HepG2 (cell line): Measurements from ENCODE around the gene ITGB5. TPM values are rescaled to one million over a fixed set of nuclear protein-coding genes. Genes with fewer than 3 reads are reported as not detected.

Source experiments
- ATF6 ChIP-seq: sonication (generic); formaldehyde crosslinking; conservative IDR thresholded peaks from 2 replicates; pipeline ENCODE4 v1.4.0; 2020; ENCODE audit warnings: missing genetic modification reagents
- ELF1 ChIP-seq: sonication (generic); formaldehyde crosslinking; IDR thresholded peaks from 2 replicates; pipeline ENCODE4 v1.4.0; 2020; ENCODE audit warnings: missing genetic modification reagents
- FOXA1 ChIP-seq, 2 experiments: fragments of 450-650 bp in 1 of 2; sonication (generic) in 1 of 2; formaldehyde crosslinking in 1 of 2; IDR thresholded peaks; 2 replicates each; pipeline versions ENCODE4 v1.4.0 to v1.6.1; 2016 to 2020; ENCODE audit warnings: missing genetic modification reagents in 1 of 2
- FOXM1 ChIP-seq: sonication (generic); formaldehyde crosslinking; IDR thresholded peaks from 2 replicates; pipeline ENCODE4 v1.5.0; 2020; ENCODE audit warnings: missing genetic modification reagents
- GATAD2A ChIP-seq: IDR thresholded peaks from 2 replicates; pipeline ENCODE4 v1.6.1; 2016
- GZF1 ChIP-seq: sonication (generic); formaldehyde crosslinking; IDR thresholded peaks from 2 replicates; pipeline ENCODE4 v1.5.1; 2020; ENCODE audit warnings: mild to moderate bottlenecking, missing genetic modification reagents
- HNRNPUL1 ChIP-seq: fragments of 200-400 bp; formaldehyde crosslinking; IDR thresholded peaks from 2 replicates; pipeline ENCODE4 v1.6.1; 2017; ENCODE audit warnings: low read depth, mild to moderate bottlenecking, low read length, moderate library complexity
- HOXA3 ChIP-seq: sonication (generic); formaldehyde crosslinking; IDR thresholded peaks from 2 replicates; pipeline ENCODE4 v1.5.0; 2020; ENCODE audit warnings: missing genetic modification reagents
- KMT2B ChIP-seq: IDR thresholded peaks from 2 replicates; pipeline ENCODE4 v1.6.1; 2016; ENCODE audit warnings: missing genetic modification reagents, missing compliant biosample characterization
- NBN ChIP-seq: fragments of 450-650 bp; conservative IDR thresholded peaks from 2 replicates; pipeline ENCODE4 v1.6.1; 2017
- NCOA2 ChIP-seq: sonication (generic); formaldehyde crosslinking; IDR thresholded peaks from 2 replicates; pipeline ENCODE4 v1.8.0; 2022; ENCODE audit warnings: inconsistent platforms
- PHF5A ChIP-seq: IDR thresholded peaks from one replicate; pipeline ENCODE4 v1.6.1; 2018; ENCODE audit warnings: low read depth, missing genetic modification reagents; ENCODE audit not compliant: unreplicated experiment
- POLR2AphosphoS5 ChIP-seq: IDR thresholded peaks from 2 replicates; pipeline ENCODE4 v1.6.1; 2012; ENCODE audit warnings: low read depth, low read length
- PPARG ChIP-seq: conservative IDR thresholded peaks from 2 replicates; pipeline ENCODE4 v1.6.1; 2016; ENCODE audit warnings: missing biosample characterization, missing genetic modification reagents
- RAD21 ChIP-seq: fragments of 450-650 bp; formaldehyde crosslinking; IDR thresholded peaks from 2 replicates; pipeline ENCODE4 v1.5.0; 2020; ENCODE audit warnings: mild to moderate bottlenecking
- RBAK ChIP-seq: sonication (generic); formaldehyde crosslinking; IDR thresholded peaks from 2 replicates; pipeline ENCODE4 v1.5.1; 2020; ENCODE audit warnings: mild to moderate bottlenecking, missing genetic modification reagents
- RCOR2 ChIP-seq: IDR thresholded peaks from 2 replicates; pipeline ENCODE4 v1.6.1; 2016; ENCODE audit warnings: missing biosample characterization, missing genetic modification reagents
- REPIN1 ChIP-seq: sonication (generic); formaldehyde crosslinking; IDR thresholded peaks from 2 replicates; pipeline ENCODE4 v1.8.0; 2022; ENCODE audit warnings: missing genetic modification reagents, low read depth, mild to moderate bottlenecking, borderline replicate concordance
- RXRA ChIP-seq: sonication (generic); formaldehyde crosslinking; IDR thresholded peaks from 2 replicates; pipeline ENCODE4 v1.5.1; 2020; ENCODE audit warnings: missing genetic modification reagents
- SNAI1 ChIP-seq: sonication (generic); formaldehyde crosslinking; IDR thresholded peaks from 2 replicates; pipeline ENCODE4 v1.5.0; 2020; ENCODE audit warnings: mild to moderate bottlenecking, missing genetic modification reagents, borderline replicate concordance
- SOX13 ChIP-seq, 3 experiments: fragments of 450-650 bp in 1 of 3; sonication (generic) in 1 of 3; formaldehyde crosslinking in 1 of 3; IDR thresholded peaks in 2 of 3; conservative IDR thresholded peaks in 1 of 3; 2 replicates each; pipeline versions ENCODE4 v1.5.0 to v1.6.1; 2016 to 2020; ENCODE audit warnings: antibody characterized with exemption in 1 of 3, mild to moderate bottlenecking in 1 of 3, missing compliant biosample characterization in 1 of 3, missing genetic modification reagents in 1 of 3, moderate library complexity in 1 of 3
- TARDBP ChIP-seq: sonication (generic); formaldehyde crosslinking; IDR thresholded peaks from 2 replicates; pipeline ENCODE4 v1.8.0; 2022; ENCODE audit warnings: mild to moderate bottlenecking, missing genetic modification reagents
- TGIF2 ChIP-seq: IDR thresholded peaks from 2 replicates; pipeline ENCODE4 v1.6.1; 2016; ENCODE audit warnings: control low read depth, missing compliant biosample characterization
- ZGPAT ChIP-seq: IDR thresholded peaks from 2 replicates; pipeline ENCODE4 v1.6.1; 2016; ENCODE audit warnings: mild to moderate bottlenecking
- ZNF3 ChIP-seq: IDR thresholded peaks from 2 replicates; pipeline ENCODE4 v1.7.0; 2017; ENCODE audit warnings: inconsistent platforms
- ZNF331 ChIP-seq: sonication (generic); formaldehyde crosslinking; IDR thresholded peaks from 2 replicates; pipeline ENCODE4 v1.4.0; 2020; ENCODE audit warnings: missing genetic modification reagents
- ZNF354B ChIP-seq: sonication (generic); formaldehyde crosslinking; IDR thresholded peaks from 2 replicates; pipeline ENCODE4 v1.8.0; 2022; ENCODE audit warnings: mild to moderate bottlenecking, missing genetic modification reagents
- ZNF678 ChIP-seq: sonication (generic); formaldehyde crosslinking; IDR thresholded peaks from 2 replicates; pipeline ENCODE4 v1.4.0; 2020; ENCODE audit warnings: mild to moderate bottlenecking, missing genetic modification reagents
- ZNF792 ChIP-seq: IDR thresholded peaks from 2 replicates; pipeline ENCODE4 v1.6.1; 2016
- polyA plus RNA-seq, 8 experiments: library from polyadenylated mRNA; depleted of rRNA in 3 of 8; stranded (reverse) in 7 of 8; unstranded in 1 of 8; fragments of >200 nt; fragmentation: Illumina TruSeq in 4 of 8; extraction: Trizol in 4 of 8; gene quantifications; 2 replicates each; pipeline versions ENCODE4 v1.2.1 to v1.2.3, GENCODE V29; 2011 to 2016; ENCODE audit warnings: low read depth in 4 of 8, missing spikeins in 1 of 8, mixed read lengths in 1 of 8; ENCODE audit not compliant: insufficient read depth in 1 of 8
- total RNA-seq, 5 experiments: library from RNA; depleted of rRNA; stranded (reverse); fragments of >200 nt; fragmentation: Illumina TruSeq; extraction: Trizol; gene quantifications; 2 replicates each; pipeline ENCODE4 v1.2.3, GENCODE V29; 2016; ENCODE audit warnings: low read depth in 1 of 5
- TF ChIP-seq, protein P1 (sequence below): sonication (generic); formaldehyde crosslinking; conservative IDR thresholded peaks from 2 replicates; pipeline ENCODE4 v1.8.0; 2022; ENCODE audit warnings: missing genetic modification reagents

The ITGB5 gene
- total and polyA plus RNA-seq, 2 of the 13 experiments (the other 11 are each of a cell fraction or from before 2014, with no cell fraction given): 74.1 to 343 TPM

GRCh38 chr3:124730941-124731297, 156.2 kb downstream of the ITGB5 start (continued):
- TF ChIP-seq POLR2AphosphoS5: no peak
- peak; percentile 90 for TF ChIP-seq RXRA (CRISPR knock-in tag)
- TF ChIP-seq RAD21 (CRISPR knock-in tag): 0 out of 2 replicates have a peak, but pooled peaks have one; percentile 22
- TF ChIP-seq ELF1: no peak
- TF ChIP-seq NBN: no peak
- TF ChIP-seq HOXA3: peak; percentile 64
- no peak for TF ChIP-seq SOX13 (IDR thresholded peaks at IDR 0.05)
- TF ChIP-seq SOX13 (CRISPR knock-in tag; conservative IDR thresholded peaks at IDR 0.05 in 1 of 2, IDR thresholded peaks at IDR 0.05 in 1 of 2): peak in 1 of 2 experiments; percentile 66; a peak in 2 of 4 replicates
- peak; percentile 45; the same call in 1 of the 2 replicates for TF ChIP-seq TARDBP (CRISPR knock-in tag)
- TF ChIP-seq ZNF354B (CRISPR knock-in tag): no peak
- TF ChIP-seq RCOR2 (CRISPR knock-in tag): peak; percentile 52; the same call in 1 of the 2 replicates
- TF ChIP-seq PPARG (CRISPR knock-in tag): 0 out of 2 replicates have a peak, but pooled peaks have one; percentile 31
- peak; percentile 86 for TF ChIP-seq RBAK (CRISPR knock-in tag)
- peak; percentile 62; the same call in 1 of the 2 replicates for TF ChIP-seq ZNF331 (CRISPR knock-in tag)
- TF ChIP-seq ZNF3 (CRISPR knock-in tag): peak; percentile 36; the same call in 1 of the 2 replicates
- TF ChIP-seq ATF6 (CRISPR knock-in tag): no peak
- TF ChIP-seq NCOA2 (CRISPR knock-in tag): peak; percentile 33; the same call in 1 of the 2 replicates
- peak; percentile 5; the same call in 1 of the 2 replicates for TF ChIP-seq TGIF2 (CRISPR knock-in tag)
- no peak for TF ChIP-seq ZNF792 (CRISPR knock-in tag)
- no peak for TF ChIP-seq FOXA1 (IDR thresholded peaks at IDR 0.05)
- 0 out of 2 replicates have a peak, but pooled peaks have one; percentile 26 for TF ChIP-seq FOXA1 (CRISPR knock-in tag; IDR thresholded peaks at IDR 0.05)
- TF ChIP-seq HNRNPUL1: no peak
- TF ChIP-seq FOXM1 (CRISPR knock-in tag): no peak
- peak; percentile 27; the same call in 1 of the 2 replicates for TF ChIP-seq ZGPAT (CRISPR knock-in tag)
- 0 out of 2 replicates have a peak, but pooled peaks have one; percentile 10 for TF ChIP-seq REPIN1
- no peak for TF ChIP-seq ZNF678 (CRISPR knock-in tag)
- no peak for TF ChIP-seq GZF1 (CRISPR knock-in tag)
- TF ChIP-seq, protein P1, sequence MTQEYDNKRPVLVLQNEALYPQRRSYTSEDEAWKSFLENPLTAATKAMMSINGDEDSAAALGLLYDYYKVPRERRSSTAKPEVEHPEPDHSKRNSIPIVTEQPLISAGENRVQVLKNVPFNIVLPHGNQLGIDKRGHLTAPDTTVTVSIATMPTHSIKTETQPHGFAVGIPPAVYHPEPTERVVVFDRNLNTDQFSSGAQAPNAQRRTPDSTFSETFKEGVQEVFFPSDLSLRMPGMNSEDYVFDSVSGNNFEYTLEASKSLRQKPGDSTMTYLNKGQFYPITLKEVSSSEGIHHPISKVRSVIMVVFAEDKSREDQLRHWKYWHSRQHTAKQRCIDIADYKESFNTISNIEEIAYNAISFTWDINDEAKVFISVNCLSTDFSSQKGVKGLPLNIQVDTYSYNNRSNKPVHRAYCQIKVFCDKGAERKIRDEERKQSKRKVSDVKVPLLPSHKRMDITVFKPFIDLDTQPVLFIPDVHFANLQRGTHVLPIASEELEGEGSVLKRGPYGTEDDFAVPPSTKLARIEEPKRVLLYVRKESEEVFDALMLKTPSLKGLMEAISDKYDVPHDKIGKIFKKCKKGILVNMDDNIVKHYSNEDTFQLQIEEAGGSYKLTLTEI (CRISPR knock-in tag): no peak
- 0 out of 2 replicates have a peak, but pooled peaks have one; percentile 12 for TF ChIP-seq SNAI1 (CRISPR knock-in tag)
- TF ChIP-seq KMT2B (CRISPR knock-in tag): no peak
- TF ChIP-seq GATAD2A (CRISPR knock-in tag): peak; percentile 67
- TF ChIP-seq PHF5A: peak; percentile 33
